SIG-M5 treated with dmso at 0.1 percent for 504 hours (cell line): Measurements from ENCODE around the gene FOXN4.

Source experiments
- DNase-seq: peaks from one replicate; lab custom pipeline; 2025; ENCODE audit not compliant: unreplicated experiment; lab: John Stamatoyannopoulos, UW

FOXN4 gene

GRCh38 chr12:109281452-109281851, 27.6 kb downstream of the FOXN4 start:
- no peak for DNase-seq

GRCh38 chr12:109279525-109279924, 29.6 kb downstream of the FOXN4 start:
- DNase-seq, result no peak

- no peak for DNase-seq
These were observed 30.2 kb downstream of the FOXN4 start for GRCh38 chr12:109278912-109279311.

- DNase-seq, result peak; percentile 80
These were observed 31.0 kb downstream of the FOXN4 start for GRCh38 chr12:109277899-109278762.

GRCh38 chr12:109277255-109277898, 31.7 kb downstream of the FOXN4 start:
- DNase-seq, result no peak

GRCh38 chr12:109276160-109276559, 32.9 kb downstream of the FOXN4 start:
- no peak for DNase-seq

GRCh38 chr12:109275173-109275572, 33.9 kb downstream of the FOXN4 start:
- DNase-seq, result no peak

GRCh38 chr12:109274381-109274780, 34.7 kb downstream of the FOXN4 start:
- DNase-seq, result no peak

GRCh38 chr12:109273354-109273753, 35.7 kb downstream of the FOXN4 start:
- DNase-seq, result no peak

- DNase-seq, result no peak
These were observed 37.7 kb downstream of the FOXN4 start for GRCh38 chr12:109271418-109271817.

- DNase-seq, result no peak
These were observed 38.6 kb downstream of the FOXN4 start for GRCh38 chr12:109270494-109270893.

GRCh38 chr12:109269428-109269827, 39.7 kb downstream of the FOXN4 start:
- no peak for DNase-seq

- no peak for DNase-seq
These were observed 40.2 kb downstream of the FOXN4 start for GRCh38 chr12:109268896-109269295.

- DNase-seq, result no peak
These were observed 41.7 kb downstream of the FOXN4 start for GRCh38 chr12:109267361-109267760.

- no peak for DNase-seq
These were observed 42.8 kb downstream of the FOXN4 start for GRCh38 chr12:109266106-109266879.

- DNase-seq, result no peak
These were observed 44.0 kb downstream of the FOXN4 start for GRCh38 chr12:109264943-109265650.

- DNase-seq, result peak; percentile 71
These were observed 44.8 kb downstream of the FOXN4 start for GRCh38 chr12:109264095-109264942.

GRCh38 chr12:109263439-109263838, 45.6 kb downstream of the FOXN4 start:
- no peak for DNase-seq

GRCh38 chr12:109261939-109262338, 47.1 kb downstream of the FOXN4 start:
- DNase-seq, result no peak

- DNase-seq, result no peak
These were observed 48.0 kb downstream of the FOXN4 start for GRCh38 chr12:109261087-109261486.
